PC-9 (cell line): ENCODE results near the gene TRPM4. TPM values are rescaled to one million over a fixed set of nuclear protein-coding genes. Genes with fewer than 3 reads are reported as not detected.
"Not testable (repeated sequence)": the region's sequence is repeated elsewhere in the genome, so short reads cannot be mapped to it uniquely, and the experiment has no call there.

ENCODE experiments used
- BruUV-seq: library from RNA; stranded (reverse); fragments of 400-500 nt; replicated peaks from 2 replicates; lab custom pipeline; 2021; lab: Mats Ljungman, UMichigan
- CTCF ChIA-PET: fragments of 300-600 bp; sonication (Branson Sonifier 250); formaldehyde crosslinking; loops from one replicate; lab custom pipeline; 2022; ENCODE audit warnings: antibody characterized with exemption; lab: Charles Lee
- POLR2A ChIA-PET: fragments of 300-600 bp; sonication (Branson Sonifier 250); formaldehyde crosslinking; loops from one replicate; lab custom pipeline; 2022; ENCODE audit warnings: antibody characterized with exemption; ENCODE audit not compliant: unreplicated experiment; lab: Charles Lee
- DNase-seq, 2 experiments: peaks; one replicate each; pipeline versions ENCODE4 v3.0.0 to v3.0.0-alpha.2; 2015 to 2022; ENCODE audit warnings: mixed read lengths in 1 of 2
- H2AFZ ChIP-seq: fragments of 200-600 bp; sonication (generic); 2 replicates; pipeline ENCODE4 v1.8.1; 2017; ENCODE audit warnings: antibody characterized with exemption
- H3F3A ChIP-seq: fragments of 200-600 bp; sonication (generic); 2 replicates; pipeline ENCODE4 v1.8.1; 2017; ENCODE audit warnings: antibody characterized with exemption, mild to moderate bottlenecking, low read depth; ENCODE audit not compliant: insufficient read depth
- H3K27ac ChIP-seq: fragments of 200-600 bp; sonication (generic); 2 replicates; pipeline ENCODE4 v1.6.1; 2016; ENCODE audit warnings: mixed run types
- H3K27me3 ChIP-seq: fragments of 200-600 bp; sonication (generic); 2 replicates; pipeline ENCODE4 v1.6.1; 2016; ENCODE audit warnings: low read depth, mixed run types; ENCODE audit not compliant: insufficient read depth
- H3K36me3 ChIP-seq: fragments of 200-600 bp; sonication (generic); 2 replicates; pipeline ENCODE4 v1.6.1; 2016; ENCODE audit warnings: low read depth, mixed run types
- H3K4me1 ChIP-seq: fragments of 200-600 bp; sonication (generic); replicated peaks from 2 replicates; pipeline ENCODE4 v1.6.1; 2016; ENCODE audit warnings: mixed run types; ENCODE audit not compliant: insufficient read depth
- H3K4me2 ChIP-seq: fragments of 200-600 bp; sonication (generic); 2 replicates; pipeline ENCODE4 v1.6.1; 2017; ENCODE audit warnings: mixed run types
- H3K4me3 ChIP-seq: fragments of 200-600 bp; sonication (generic); 2 replicates; pipeline ENCODE4 v1.6.1; 2016; ENCODE audit warnings: mixed run types
- H3K79me2 ChIP-seq: fragments of 200-600 bp; sonication (generic); 2 replicates; pipeline ENCODE4 v1.6.1; 2017; ENCODE audit warnings: low read depth, mixed run types
- H3K9me2 ChIP-seq: fragments of 200-600 bp; sonication (generic); 2 replicates; pipeline ENCODE4 v1.8.1; 2017; ENCODE audit warnings: mild to moderate bottlenecking; ENCODE audit not compliant: insufficient read depth
- H3K9me3 ChIP-seq: fragments of 200-600 bp; sonication (generic); 2 replicates; pipeline ENCODE4 v1.8.1; 2016; ENCODE audit warnings: low read depth; ENCODE audit not compliant: insufficient read depth
- H4K20me1 ChIP-seq: fragments of 200-600 bp; sonication (generic); 2 replicates; pipeline ENCODE4 v1.8.1; 2017; ENCODE audit not compliant: insufficient read depth
- EZH2 ChIP-seq: fragments of 200-600 bp; sonication (generic); IDR thresholded peaks from 2 replicates; pipeline ENCODE4 v1.8.0; 2017; ENCODE audit warnings: antibody characterized with exemption, low read depth
- intact Hi-C: fragments of 100-400 bp; cut with micrococcal nuclease; formaldehyde crosslinking; loops from one replicate; pipeline ENCODE4 v1.10.0; 2022; ENCODE audit not compliant: unreplicated experiment
- total RNA-seq: library from RNA; stranded (reverse); gene quantifications from 2 replicates; pipeline ENCODE4 v1.2.3, GENCODE V29; 2021
- TF ChIP-seq, protein P1 (sequence below): fragments of 200-600 bp; sonication (generic); conservative IDR thresholded peaks from 2 replicates; pipeline ENCODE4 v1.6.1; 2017; ENCODE audit warnings: mixed run types, antibody characterized with exemption, mild to moderate bottlenecking, moderate library complexity

The TRPM4 gene
- total RNA-seq, 1 experiment from 2014 or later = 43.8 TPM

- CTCF ChIA-PET, H3K9me2 ChIP-seq, H4K20me1 ChIP-seq, POLR2A ChIA-PET, DNase-seq, H3K4me2 ChIP-seq, H3K79me2 ChIP-seq, H3K27ac ChIP-seq, H3K9me3 ChIP-seq, H3K4me3 ChIP-seq, H3K36me3 ChIP-seq, intact Hi-C loops, BruUV-seq, H2AFZ ChIP-seq: not testable (repeated sequence)
- Histone ChIP-seq H3F3A (peaks cover 23% of the 10 kb centered on the region), H3K4me1 (peaks cover 14% of the 10 kb centered on the region; the same call in 1 of the 2 replicates), H3K27me3 (peaks cover 13% of the 10 kb centered on the region)
These were observed 34.3 kb upstream of the TRPM4 start for GRCh38 chr19:49123285-49123684.

DNA sequence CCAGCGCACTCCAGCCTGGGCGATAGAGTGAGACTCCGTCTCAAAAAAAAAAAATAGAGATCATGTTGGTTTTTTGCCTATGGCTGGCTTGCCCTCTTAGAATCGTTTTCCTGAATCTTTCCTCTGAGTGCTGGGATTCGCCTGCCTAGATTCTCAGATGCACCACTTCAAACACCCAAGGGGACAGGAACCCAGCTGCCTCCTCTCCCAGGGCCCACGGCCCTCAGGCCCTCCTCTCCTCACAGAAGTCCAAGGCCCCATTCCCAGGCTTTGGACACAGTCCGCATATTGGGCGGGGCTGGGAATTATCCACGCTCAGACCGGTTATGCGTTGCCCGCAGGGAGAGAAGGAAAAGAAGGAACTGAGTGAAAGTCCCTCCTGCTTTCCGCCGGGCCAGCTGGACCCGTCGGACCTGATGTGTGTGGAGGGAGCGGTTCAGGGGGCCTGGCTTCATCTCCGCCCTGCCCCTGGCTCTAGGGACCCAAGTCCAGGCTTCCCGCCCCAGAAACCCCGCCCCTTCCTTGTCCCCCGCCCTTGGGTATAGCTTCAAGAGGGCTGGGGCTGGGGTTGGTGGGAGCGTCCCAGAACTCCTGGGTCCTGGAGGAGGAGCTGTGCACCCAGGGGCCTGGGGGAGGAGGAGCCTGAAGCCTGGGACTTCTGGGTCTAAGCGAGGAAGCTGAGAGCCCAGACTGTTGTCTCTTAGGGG lies 32.4 kb upstream of the TRPM4 start:
- peaks cover 21% of the 10 kb centered on the region; the same call in 1 of the 2 replicates for H3F3A ChIP-seq
- H3K4me2 ChIP-seq = peak overlapping the region; percentile 59
- H3K4me3 ChIP-seq = 0 out of 2 replicates have a peak overlapping the region, but pooled peaks have one; percentile 27
- peaks cover 7% of the 10 kb centered on the region for H3K27me3 ChIP-seq
- peaks cover 18% of the 10 kb centered on the region for H3K4me1 ChIP-seq
- H2AFZ ChIP-seq = 0 out of 2 replicates have a peak overlapping the region, but pooled peaks have one; percentile 20
- no peaks in the 10 kb centered on the region for H3K36me3 ChIP-seq
- no TSS peak for BruUV-seq
- POLR2A ChIA-PET = interaction anchor here (0.6 kb wide), 1 partner anchor 40 kb away, joined by 4 read pairs; no protein-coding TSS in a partner anchor
- CTCF ChIA-PET = interaction anchor here (0.6 to 1.4 kb wide), 3 partner anchors 97 to 266 kb away, joined by 4 to 6 read pairs (median 4); partner anchors contain the start of genes GYS1 and RUVBL2
- H4K20me1 ChIP-seq = peaks cover 3% of the 10 kb centered on the region; the same call in 1 of the 2 replicates
- H3K9me3 ChIP-seq = no peaks in the 10 kb centered on the region
- no peak for TF ChIP-seq EZH2
- TF ChIP-seq, protein P1, sequence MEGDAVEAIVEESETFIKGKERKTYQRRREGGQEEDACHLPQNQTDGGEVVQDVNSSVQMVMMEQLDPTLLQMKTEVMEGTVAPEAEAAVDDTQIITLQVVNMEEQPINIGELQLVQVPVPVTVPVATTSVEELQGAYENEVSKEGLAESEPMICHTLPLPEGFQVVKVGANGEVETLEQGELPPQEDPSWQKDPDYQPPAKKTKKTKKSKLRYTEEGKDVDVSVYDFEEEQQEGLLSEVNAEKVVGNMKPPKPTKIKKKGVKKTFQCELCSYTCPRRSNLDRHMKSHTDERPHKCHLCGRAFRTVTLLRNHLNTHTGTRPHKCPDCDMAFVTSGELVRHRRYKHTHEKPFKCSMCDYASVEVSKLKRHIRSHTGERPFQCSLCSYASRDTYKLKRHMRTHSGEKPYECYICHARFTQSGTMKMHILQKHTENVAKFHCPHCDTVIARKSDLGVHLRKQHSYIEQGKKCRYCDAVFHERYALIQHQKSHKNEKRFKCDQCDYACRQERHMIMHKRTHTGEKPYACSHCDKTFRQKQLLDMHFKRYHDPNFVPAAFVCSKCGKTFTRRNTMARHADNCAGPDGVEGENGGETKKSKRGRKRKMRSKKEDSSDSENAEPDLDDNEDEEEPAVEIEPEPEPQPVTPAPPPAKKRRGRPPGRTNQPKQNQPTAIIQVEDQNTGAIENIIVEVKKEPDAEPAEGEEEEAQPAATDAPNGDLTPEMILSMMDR = no peak
- no peaks in the 10 kb centered on the region for H3K9me2 ChIP-seq
- intact Hi-C loops = no loop called here
- H3K27ac ChIP-seq = no peak overlapping the region
- peak in 1 of 2 experiments; percentile 16 for DNase-seq
- H3K79me2 ChIP-seq = no peaks in the 10 kb centered on the region

DNA sequence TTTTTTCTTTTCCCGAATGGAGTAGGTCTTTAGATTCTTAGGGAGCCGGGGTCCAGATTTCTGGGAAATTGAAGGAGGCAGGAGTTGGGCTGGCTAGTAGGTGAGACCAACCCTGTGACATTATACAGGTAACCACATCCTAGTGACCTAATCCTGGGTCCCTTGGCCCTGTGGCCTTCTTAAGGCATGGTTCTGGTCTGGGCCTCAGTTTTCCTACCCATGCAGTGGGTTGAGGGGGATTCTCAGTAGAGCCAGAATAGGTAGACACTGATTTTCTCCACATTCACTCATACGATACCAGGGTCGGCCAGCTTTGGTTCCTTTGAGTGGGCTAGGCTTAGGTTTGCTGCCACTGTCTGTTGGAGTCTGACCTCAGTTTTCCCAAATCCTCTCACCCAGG lies 31.0 kb upstream of the TRPM4 start:
- H3K4me2 ChIP-seq = no peak overlapping the region
- H3K36me3 ChIP-seq = no peaks in the 10 kb centered on the region
- no peak overlapping the region for H3K4me3 ChIP-seq
- intact Hi-C loops = no loop called here
- H3K27me3 ChIP-seq = no peaks in the 10 kb centered on the region
- POLR2A ChIA-PET = no interaction called here
- CTCF ChIA-PET = no interaction called here
- no TSS peak for BruUV-seq
- H3K9me2 ChIP-seq = no peaks in the 10 kb centered on the region
- no peak for TF ChIP-seq EZH2
- TF ChIP-seq, protein P1 = no peak
- H2AFZ ChIP-seq = no peak overlapping the region
- H3K9me3 ChIP-seq = no peaks in the 10 kb centered on the region
- no peak overlapping the region for H3K27ac ChIP-seq
- H3K4me1 ChIP-seq = peaks cover 18% of the 10 kb centered on the region
- DNase-seq = no peak
- H3F3A ChIP-seq = peaks cover 21% of the 10 kb centered on the region; the same call in 1 of the 2 replicates
- no peaks in the 10 kb centered on the region for H3K79me2 ChIP-seq
- H4K20me1 ChIP-seq = peaks cover 3% of the 10 kb centered on the region; the same call in 1 of the 2 replicates

DNA sequence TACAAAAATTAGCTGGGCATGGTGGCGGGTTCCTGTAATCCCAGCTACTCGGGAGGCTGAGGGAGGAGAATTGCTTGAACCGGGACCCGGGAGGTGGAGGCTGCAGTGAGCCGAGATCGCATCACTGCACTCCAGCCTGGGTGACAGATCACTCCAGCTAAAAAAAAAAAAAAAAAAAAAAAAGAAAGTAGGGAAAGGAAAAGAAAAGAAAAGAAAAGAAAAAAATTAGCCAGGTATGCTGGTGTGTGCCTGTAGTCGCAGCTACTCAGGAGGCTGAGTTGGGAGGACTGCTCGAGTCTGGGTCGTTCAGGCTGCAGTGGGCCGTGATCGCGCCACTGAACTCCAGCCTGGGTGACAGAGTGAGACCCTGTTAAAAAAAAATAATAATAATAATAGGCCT lies 30.4 kb upstream of the TRPM4 start:
- peaks cover 21% of the 10 kb centered on the region; the same call in 1 of the 2 replicates for H3F3A ChIP-seq
- DNase-seq, BruUV-seq, H3K36me3 ChIP-seq, H4K20me1 ChIP-seq, H3K9me2 ChIP-seq, H3K27ac ChIP-seq, H3K27me3 ChIP-seq, H3K79me2 ChIP-seq, intact Hi-C loops, H3K9me3 ChIP-seq, H3K4me3 ChIP-seq, H2AFZ ChIP-seq: not testable (repeated sequence)
- ChIA-PET POLR2A (interaction anchor here (0.5 to 0.8 kb wide), 7 partner anchors 71 to 759 kb away, joined by 3 to 22 read pairs (median 6); no protein-coding TSS in a partner anchor), CTCF (interaction anchor here (0.5 to 1.1 kb wide), 8 partner anchors 7 to 315 kb away, joined by 3 to 16 read pairs (median 6); no protein-coding TSS in a partner anchor)
- H3K4me2 ChIP-seq = peak overlapping the region; percentile 62
- H3K4me1 ChIP-seq = peaks cover 18% of the 10 kb centered on the region
